ENCODE measurements around the gene HOOK1. TPM values are rescaled to one million over a fixed set of nuclear protein-coding genes. Genes with fewer than 3 reads are reported as not detected.

HOOK1 gene
- total RNA-seq, 1 donor from 2014 or later: 24.6 TPM

- Histone ChIP-seq H3K4me1 (no peaks in the 10 kb centered on the region), H3K36me3 (no peaks in the 10 kb centered on the region), H3K27me3 (no peaks in the 10 kb centered on the region), H3K9me3 (no peaks in the 10 kb centered on the region), H3K4me3 (no peak overlapping the region), H3K27ac (no peak overlapping the region)
- intact Hi-C loops (cut with DNase I): no loop called here
- TF ChIP-seq CTCF (IDR thresholded peaks at IDR 0.05) (no peak), POLR2A (IDR thresholded peaks at IDR 0.05) (no peak), POLR2AphosphoS5 (IDR thresholded peaks at IDR 0.05; ENCODE audit: insufficient read depth in 1 of 2, low read depth in 1 of 2) (no peak)
- DNase-seq (ENCODE audit: extremely low spot score in 2 of 2): no peak
Measured at GRCh38 chr1:59805554-59805953, 9.2 kb upstream of the HOOK1 start.

DNA sequence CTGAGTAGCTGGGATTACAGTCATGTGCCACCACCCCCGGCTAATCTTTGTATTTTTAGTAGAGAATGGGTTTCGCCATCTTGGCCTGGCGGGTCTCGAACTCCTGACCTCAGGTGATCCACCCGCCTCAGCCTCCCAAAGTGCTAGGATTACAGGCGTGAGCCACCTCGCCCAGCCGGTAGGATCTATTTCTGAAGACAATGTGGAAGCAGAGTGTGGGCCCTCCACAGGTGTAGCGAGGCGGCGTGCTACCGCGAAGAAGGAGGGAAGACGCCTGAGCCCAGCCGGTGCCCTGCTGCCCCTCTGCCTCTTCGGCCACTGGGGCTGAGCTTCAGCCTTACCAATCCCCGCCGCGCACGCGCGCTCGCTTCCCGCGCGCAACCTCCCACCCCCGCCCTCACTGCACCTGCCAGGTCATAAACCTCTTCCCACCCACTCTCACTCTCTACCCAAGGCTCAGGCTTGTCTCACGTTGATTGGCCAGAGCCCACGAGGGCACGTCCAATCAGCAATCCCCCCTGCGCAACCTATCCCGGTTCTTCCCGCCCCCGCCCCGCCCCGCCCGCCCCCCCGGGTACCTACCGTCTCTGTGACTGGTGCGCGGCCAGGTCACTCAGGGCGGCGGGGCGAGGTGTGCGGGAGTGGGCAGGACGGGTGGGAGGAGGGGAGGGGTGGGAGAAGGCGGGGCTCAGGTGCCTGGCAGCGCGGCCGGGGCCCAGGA is 409 bp upstream of the HOOK1 start:
- peak overlapping the region; percentile 53 to 55 for H3K4me3 ChIP-seq
- DNase-seq (ENCODE audit: extremely low spot score in 2 of 2): peak in 1 of 2 donors; percentile 87
- H3K27me3 ChIP-seq: no peaks in the 10 kb centered on the region

GRCh38 chr1:59815892-59816291 is 1.1 kb downstream of the HOOK1 start:
- H3K36me3 ChIP-seq: no peaks in the 10 kb centered on the region
- H3K27ac ChIP-seq: no peak overlapping the region
- TF ChIP-seq CTCF (IDR thresholded peaks at IDR 0.05) (no peak), POLR2A (IDR thresholded peaks at IDR 0.05) (no peak), POLR2AphosphoS5 (IDR thresholded peaks at IDR 0.05; ENCODE audit: insufficient read depth in 1 of 2, low read depth in 1 of 2) (no peak)
- no peaks in the 10 kb centered on the region for H3K27me3 ChIP-seq
- DNase-seq (ENCODE audit: extremely low spot score in 2 of 2): no peak
- intact Hi-C loops (cut with DNase I): no loop called here
- H3K9me3 ChIP-seq: no peaks in the 10 kb centered on the region
- peak overlapping the region in 1 of 2 donors; percentile 55 for H3K4me3 ChIP-seq
- H3K4me1 ChIP-seq: peaks cover 17% of the 10 kb centered on the region

More for the DNA sequence above, 409 bp upstream of the HOOK1 start:
- Histone ChIP-seq H3K4me1 (peaks cover 17% of the 10 kb centered on the region), H3K36me3 (no peaks in the 10 kb centered on the region), H3K27ac (peak overlapping the region; percentile 63), H3K9me3 (no peaks in the 10 kb centered on the region)
- no peak for TF ChIP-seq POLR2AphosphoS5 (IDR thresholded peaks at IDR 0.05; ENCODE audit: insufficient read depth in 1 of 2, low read depth in 1 of 2)
- no peak for TF ChIP-seq CTCF (IDR thresholded peaks at IDR 0.05)
- no peak for TF ChIP-seq POLR2A (IDR thresholded peaks at IDR 0.05)
- intact Hi-C loops (cut with DNase I): no loop called here

GRCh38 chr1:59816318-59816878 is 1.6 kb downstream of the HOOK1 start:
- H3K4me1 ChIP-seq: peaks cover 17% of the 10 kb centered on the region
- intact Hi-C loops (cut with DNase I): no loop called here

More at GRCh38 chr1:59816318-59816878, 1.6 kb downstream of the HOOK1 start:
- Histone ChIP-seq H3K4me3 (peak overlapping the region in 1 of 2 donors; percentile 55), H3K9me3 (no peaks in the 10 kb centered on the region), H3K27ac (no peak overlapping the region), H3K36me3 (no peaks in the 10 kb centered on the region), H3K27me3 (no peaks in the 10 kb centered on the region)
- TF ChIP-seq POLR2AphosphoS5 (IDR thresholded peaks at IDR 0.05; ENCODE audit: insufficient read depth in 1 of 2, low read depth in 1 of 2) (no peak), CTCF (IDR thresholded peaks at IDR 0.05) (no peak), POLR2A (IDR thresholded peaks at IDR 0.05) (no peak)
- no peak for DNase-seq (ENCODE audit: extremely low spot score in 2 of 2)
